SKM-1 treated with dmso at 0.1 percent for 144 hours (cell line): ENCODE results near the gene CDHR2.
"Not testable (repeated sequence)": the region's sequence is repeated elsewhere in the genome, so short reads cannot be mapped to it uniquely, and the experiment has no call there.

ENCODE experiments used
- DNase-seq: peaks from one replicate; lab custom pipeline; 2025; ENCODE audit not compliant: unreplicated experiment; lab: John Stamatoyannopoulos, UW

Gene CDHR2

GRCh38 chr5:176596069-176596644, 47.0 kb downstream of the CDHR2 start:
- no peak for DNase-seq

- no peak for DNase-seq
Measured at GRCh38 chr5:176596689-176597416, 47.7 kb downstream of the CDHR2 start.

- DNase-seq: no peak
Measured at GRCh38 chr5:176597417-176598389, 48.6 kb downstream of the CDHR2 start.

GRCh38 chr5:176599749-176600430, 50.7 kb downstream of the CDHR2 start:
- not testable (repeated sequence) for DNase-seq

GRCh38 chr5:176601901-176602482, 52.9 kb downstream of the CDHR2 start:
- no peak for DNase-seq

GRCh38 chr5:176603091-176603490, 53.9 kb downstream of the CDHR2 start:
- DNase-seq: no peak

GRCh38 chr5:176606032-176606431, 56.9 kb downstream of the CDHR2 start:
- no peak for DNase-seq

GRCh38 chr5:176606875-176607274, 57.7 kb downstream of the CDHR2 start:
- DNase-seq: no peak

GRCh38 chr5:176608142-176608705, 59.1 kb downstream of the CDHR2 start:
- no peak for DNase-seq

- no peak for DNase-seq
Measured at GRCh38 chr5:176608937-176609723, 60.0 kb downstream of the CDHR2 start.

- peak; percentile 30 for DNase-seq
Measured at GRCh38 chr5:176609724-176610434, 60.7 kb downstream of the CDHR2 start, which contains the start of gene GPRIN1. GPRIN1 (minus strand) TSS chr5:176610156; CDS start chr5:176599834, 10,322 bp downstream.

- no peak for DNase-seq
Measured at GRCh38 chr5:176610435-176610773, 61.3 kb downstream of the CDHR2 start.

- DNase-seq: peak; percentile 25
Measured at GRCh38 chr5:176611435-176611834, 62.3 kb downstream of the CDHR2 start.

- DNase-seq: no peak
Measured at GRCh38 chr5:176612008-176612407, 62.9 kb downstream of the CDHR2 start.

- no peak for DNase-seq
Measured at GRCh38 chr5:176612855-176613254, 63.7 kb downstream of the CDHR2 start.

GRCh38 chr5:176614805-176615478, 65.8 kb downstream of the CDHR2 start:
- DNase-seq: no peak

GRCh38 chr5:176616511-176616910, 67.4 kb downstream of the CDHR2 start:
- DNase-seq: no peak

- DNase-seq: no peak
Measured at GRCh38 chr5:176618783-176619182, 69.6 kb downstream of the CDHR2 start.
